Mesendoderm (in vitro differentiated cells): Measurements from ENCODE around the gene TCN1.
A peak's percentile ranks its signal among the peaks of the same experiment; 100 is the strongest.

ENCODE experiments used
- DNase-seq: peaks from one replicate; pipeline ENCODE4 v3.0.0; 2013
- H2AK5ac ChIP-seq: 2 replicates; pipeline ENCODE4 v1.6.1; 2013; ENCODE audit warnings: low read length, inconsistent platforms
- H2BK120ac ChIP-seq: 2 replicates; pipeline ENCODE4 v1.6.1; 2013; ENCODE audit warnings: low read depth, mild to moderate bottlenecking, low read length, moderate library complexity, mixed read lengths
- H2BK15ac ChIP-seq: replicated peaks from 2 replicates; pipeline ENCODE4 v1.6.1; 2013; ENCODE audit warnings: low read depth, mild to moderate bottlenecking, moderate library complexity
- H2BK5ac ChIP-seq: 2 replicates; pipeline ENCODE4 v1.6.1; 2013; ENCODE audit warnings: low read length, inconsistent platforms
- H3K18ac ChIP-seq: 2 replicates; pipeline ENCODE4 v1.6.1; 2013; ENCODE audit warnings: mild to moderate bottlenecking, low read length, mixed read lengths
- H3K23ac ChIP-seq: one replicate; pipeline ENCODE4 v1.6.1; 2013; ENCODE audit warnings: low read length
- H3K27ac ChIP-seq: 2 replicates; pipeline ENCODE4 v1.5.1; 2013; ENCODE audit warnings: low read depth, mild to moderate bottlenecking, inconsistent platforms, low read length, moderate library complexity
- H3K27me3 ChIP-seq: 2 replicates; pipeline ENCODE4 v1.6.1; 2013; ENCODE audit warnings: low read length, control low read depth, mild to moderate bottlenecking, inconsistent platforms; ENCODE audit not compliant: insufficient read depth, poor library complexity
- H3K36me3 ChIP-seq: 2 replicates; pipeline ENCODE4 v1.6.1; 2013; ENCODE audit warnings: low read length, inconsistent platforms; ENCODE audit not compliant: control insufficient read depth, insufficient read depth
- H3K4ac ChIP-seq: one replicate; pipeline ENCODE4 v1.6.1; 2013; ENCODE audit warnings: low read depth, mild to moderate bottlenecking, low read length, moderate library complexity
- H3K4me1 ChIP-seq: 2 replicates; pipeline ENCODE4 v1.6.1; 2013; ENCODE audit warnings: low read depth, low read length, inconsistent platforms; ENCODE audit not compliant: control insufficient read depth
- H3K4me2 ChIP-seq: 2 replicates; pipeline ENCODE4 v1.6.1; 2013; ENCODE audit warnings: low read length
- H3K4me3 ChIP-seq: 2 replicates; pipeline ENCODE4 v1.5.1; 2013; ENCODE audit warnings: mild to moderate bottlenecking, low read length
- H3K56ac ChIP-seq: one replicate; pipeline ENCODE4 v1.6.1; 2013; ENCODE audit warnings: low read length
- H3K79me1 ChIP-seq: 2 replicates; pipeline ENCODE4 v1.6.1; 2013; ENCODE audit warnings: low read length, inconsistent platforms
- H3K79me2 ChIP-seq: 2 replicates; pipeline ENCODE4 v1.6.1; 2013; ENCODE audit warnings: mild to moderate bottlenecking, low read length; ENCODE audit not compliant: control insufficient read depth, insufficient read depth
- H3K9ac ChIP-seq: 2 replicates; pipeline ENCODE4 v1.6.1; 2013; ENCODE audit warnings: low read length, inconsistent platforms
- H4K5ac ChIP-seq: one replicate; pipeline ENCODE4 v1.6.1; 2013; ENCODE audit warnings: low read length
- H4K8ac ChIP-seq: one replicate; pipeline ENCODE4 v1.6.1; 2013; ENCODE audit warnings: low read depth, mild to moderate bottlenecking, control low read depth, low read length, moderate library complexity
- WGBS: extraction: QIAGEN DNeasy Blood & Tissue Kit; methylation state at CpG from one replicate; pipeline ENCODE4 v1.1.7; 2013; ENCODE audit warnings: low lambda C conversion rate, missing lambda C conversion rate; ENCODE audit not compliant: insufficient coverage; ENCODE audit errors: extremely low coverage; 5-methylcytosine and 5-hydroxymethylcytosine counted together

The TCN1 gene

DNA sequence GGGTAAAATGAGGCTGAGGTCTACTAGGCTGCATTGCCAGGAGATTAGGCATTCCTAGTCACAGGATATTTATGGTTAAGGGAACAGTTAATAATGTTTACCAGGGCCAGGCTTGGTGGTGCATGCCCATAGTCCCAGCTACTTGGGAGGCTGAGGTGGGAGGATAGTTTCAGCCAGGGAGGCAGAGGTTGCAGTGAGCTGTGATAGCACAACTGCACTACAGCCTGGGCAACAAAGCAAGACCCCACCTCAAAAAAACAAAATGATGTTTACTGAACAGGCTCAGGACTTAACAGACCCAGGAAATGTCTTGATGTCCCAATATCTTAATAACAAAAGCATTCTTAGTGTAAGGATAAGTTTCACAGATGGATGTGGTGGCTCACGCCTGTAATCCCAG is 52.9 kb downstream of the TCN1 start:
- no peak overlapping the region for H3K23ac ChIP-seq
- no CpG with 5 or more reads among the region's 1 CpG for WGBS
- no peak overlapping the region for H3K18ac ChIP-seq
- peak overlapping the region; percentile 59 for H3K56ac ChIP-seq
- no peak overlapping the region for H4K8ac ChIP-seq
- H3K4me3 ChIP-seq: no peak overlapping the region
- no peaks in the 10 kb centered on the region for H3K27me3 ChIP-seq
- H4K5ac ChIP-seq: no peak overlapping the region
- H2BK15ac ChIP-seq: peak overlapping the region; percentile 13
- no peaks in the 10 kb centered on the region for H3K36me3 ChIP-seq
- peak overlapping the region; percentile 35 for H2BK120ac ChIP-seq
- H3K79me1 ChIP-seq: peaks cover 1% of the 10 kb centered on the region
- H3K4me2 ChIP-seq: no peak overlapping the region
- H3K9ac ChIP-seq: no peak overlapping the region
- H2AK5ac ChIP-seq: peak overlapping the region; percentile 11
- H3K4ac ChIP-seq: no peak overlapping the region
- H3K27ac ChIP-seq: no peak overlapping the region
- peaks cover 8% of the 10 kb centered on the region for H3K4me1 ChIP-seq
- H2BK5ac ChIP-seq: peak overlapping the region; percentile 59
- DNase-seq: no peak
- peaks cover 8% of the 10 kb centered on the region for H3K79me2 ChIP-seq

DNA sequence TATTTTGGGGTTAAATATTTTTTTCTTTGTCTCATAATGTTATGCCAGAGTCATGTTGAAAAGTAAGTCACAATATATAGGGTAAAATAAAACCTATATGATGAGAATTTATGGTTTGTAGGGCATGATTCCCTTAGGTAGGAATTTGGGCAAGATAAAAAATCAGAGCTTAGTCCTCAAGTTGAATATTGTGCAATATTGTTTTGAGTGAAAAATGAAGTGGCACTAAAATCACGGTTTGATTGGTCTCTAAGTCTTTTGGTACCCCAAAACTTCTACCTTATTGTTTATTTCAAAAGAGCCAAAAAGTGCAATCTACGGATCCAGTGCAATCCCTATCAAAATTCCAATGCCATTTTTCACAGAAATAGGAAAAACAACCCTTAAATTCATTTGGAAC is 54.1 kb downstream of the TCN1 start:
- Histone ChIP-seq H3K4ac (no peak overlapping the region), H2BK15ac (no peak overlapping the region), H3K36me3 (no peaks in the 10 kb centered on the region), H2BK5ac (no peak overlapping the region), H3K27ac (no peak overlapping the region), H3K23ac (no peak overlapping the region), H3K79me2 (peaks cover 8% of the 10 kb centered on the region), H2BK120ac (no peak overlapping the region), H3K27me3 (no peaks in the 10 kb centered on the region), H2AK5ac (no peak overlapping the region), H3K18ac (no peak overlapping the region), H4K5ac (no peak overlapping the region), H3K56ac (no peak overlapping the region), H4K8ac (no peak overlapping the region), H3K4me2 (no peak overlapping the region), H3K9ac (no peak overlapping the region), H3K79me1 (peaks cover 1% of the 10 kb centered on the region), H3K4me1 (peaks cover 8% of the 10 kb centered on the region), H3K4me3 (no peak overlapping the region)
- no CpG with 5 or more reads among the region's 2 CpGs for WGBS
- no peak for DNase-seq

DNA sequence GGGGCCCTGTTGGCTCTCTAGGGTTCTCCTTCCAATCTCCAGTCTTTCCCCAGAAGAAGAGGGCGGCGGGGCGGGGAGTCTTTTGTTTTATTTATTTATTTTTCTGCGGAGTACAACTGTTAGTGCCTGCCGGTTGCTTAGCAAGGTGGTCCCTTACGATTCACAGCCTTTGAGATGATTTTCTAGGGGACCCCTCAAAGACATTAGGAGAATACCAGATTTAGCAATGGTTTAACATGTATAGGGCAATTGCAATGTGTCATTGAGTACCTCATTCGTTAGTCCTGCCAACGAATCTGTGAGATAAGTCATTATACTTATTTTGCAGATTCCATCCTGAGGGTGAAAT is 55.4 kb downstream of the TCN1 start:
- Histone ChIP-seq H2BK5ac (no peak overlapping the region), H2BK15ac (peak overlapping the region; percentile 74), H3K4me1 (peaks cover 2% of the 10 kb centered on the region), H3K36me3 (peaks cover 7% of the 10 kb centered on the region), H3K4ac (no peak overlapping the region), H3K79me2 (peaks cover 8% of the 10 kb centered on the region), H2AK5ac (no peak overlapping the region), H3K56ac (peak overlapping the region; percentile 51), H3K9ac (peak overlapping the region; percentile 25), H3K4me2 (no peak overlapping the region), H3K27ac (no peak overlapping the region), H3K23ac (no peak overlapping the region), H3K18ac (peak overlapping the region; percentile 90), H3K27me3 (no peaks in the 10 kb centered on the region), H2BK120ac (no peak overlapping the region), H3K4me3 (no peak overlapping the region), H4K5ac (no peak overlapping the region), H4K8ac (peak overlapping the region; percentile 95), H3K79me1 (peaks cover 3% of the 10 kb centered on the region)
- DNase-seq: no peak
- no CpG with 5 or more reads among the region's 8 CpGs for WGBS

DNA sequence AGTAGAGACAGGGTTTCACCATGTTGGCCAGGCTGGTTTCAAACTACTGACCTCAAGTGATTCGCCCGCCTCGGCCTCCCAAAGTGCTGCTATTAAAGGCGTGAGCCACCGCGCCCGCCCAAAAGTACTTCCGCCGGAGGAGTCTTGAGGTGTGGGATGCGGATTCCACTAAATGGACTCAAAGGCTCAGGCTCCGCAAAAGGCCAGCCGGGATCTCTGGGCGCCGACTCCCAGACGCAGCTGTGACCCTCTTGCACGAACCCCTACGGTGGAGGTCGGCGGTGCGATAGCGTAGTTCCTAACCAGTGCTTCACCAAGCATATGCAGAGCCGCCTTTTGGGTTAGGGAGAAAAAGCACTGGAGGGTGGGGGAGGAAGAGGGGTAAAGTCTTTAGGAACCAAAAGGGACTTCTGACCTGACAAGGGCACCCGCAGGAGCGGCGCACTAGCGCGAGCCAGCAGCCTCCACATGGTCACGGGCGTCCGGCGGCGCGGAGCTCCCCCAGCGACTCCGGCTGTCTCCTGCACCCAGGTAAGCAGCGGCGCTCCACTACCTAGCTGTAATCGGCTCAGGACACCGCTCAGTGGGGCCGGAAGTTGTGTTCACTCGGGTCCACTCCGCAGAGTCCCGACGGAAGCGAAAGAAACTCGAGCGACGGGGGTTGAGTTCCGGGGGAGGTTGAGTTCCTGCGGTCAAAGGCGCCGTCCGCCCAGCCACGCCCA is 55.9 kb downstream of the TCN1 start, which contains the start of gene MRPL16:
Gene MRPL16 (minus strand): TSS at position 590 of the 722 bp plus-strand sequence. CDS start 120 bp downstream, at position 470.
- Histone ChIP-seq H3K27me3 (no peaks in the 10 kb centered on the region), H3K4me2 (peak within 1 kb of the TSS; percentile 55), H2BK120ac (no peak within 1 kb of the TSS), H3K4ac (peak within 1 kb of the TSS; percentile 84), H3K18ac (peak within 1 kb of the TSS; percentile 90), H3K79me1 (peaks cover 3% of the 10 kb centered on the region), H2AK5ac (no peak within 1 kb of the TSS), H3K4me3 (peak within 1 kb of the TSS; percentile 92), H3K36me3 (peaks cover 7% of the 10 kb centered on the region), H3K79me2 (peaks cover 8% of the 10 kb centered on the region), H4K8ac (peak within 1 kb of the TSS; percentile 95), H3K56ac (peak within 1 kb of the TSS; percentile 97), H3K4me1 (no peaks in the 10 kb centered on the region), H3K9ac (peak within 1 kb of the TSS; percentile 95), H3K27ac (peak within 1 kb of the TSS; percentile 26), H3K23ac (no peak within 1 kb of the TSS), H4K5ac (no peak within 1 kb of the TSS), H2BK15ac (peak within 1 kb of the TSS; percentile 74), H2BK5ac (peak within 1 kb of the TSS; percentile 64)
- WGBS: no CpG with 5 or more reads among the region's 54 CpGs
- peak; percentile 97 for DNase-seq

DNA sequence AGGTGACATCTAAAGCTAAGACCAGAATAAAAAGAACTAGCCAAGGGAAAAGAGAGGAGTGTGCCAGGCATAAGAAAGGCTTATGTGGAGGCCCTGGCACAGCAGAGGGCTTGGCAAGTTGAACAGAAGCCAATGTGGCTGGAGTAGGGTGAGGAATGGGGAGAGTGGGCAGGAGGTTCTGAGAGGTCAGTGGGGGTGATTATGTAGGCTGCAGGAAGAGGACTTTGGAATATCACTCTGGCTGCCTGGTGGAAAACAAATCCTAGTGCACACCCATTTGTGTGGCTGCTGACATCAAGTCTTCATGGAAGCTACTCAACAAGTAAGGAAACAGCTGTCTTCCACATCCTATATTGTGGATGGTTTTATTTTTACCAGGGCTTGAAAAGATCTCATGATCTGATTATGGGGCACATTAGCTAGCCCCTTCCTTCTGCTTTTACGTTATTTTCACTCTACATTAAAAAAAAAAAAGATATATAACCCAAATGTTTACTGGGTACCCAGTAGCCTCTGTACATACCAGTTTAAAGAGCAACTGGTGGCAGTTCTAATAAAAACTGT is 59.2 kb downstream of the TCN1 start:
- no peak for DNase-seq
- peaks cover 3% of the 10 kb centered on the region for H3K79me1 ChIP-seq
- H3K27me3 ChIP-seq: no peaks in the 10 kb centered on the region
- H4K5ac ChIP-seq: no peak overlapping the region
- no peak overlapping the region for H3K23ac ChIP-seq
- no peak overlapping the region for H2AK5ac ChIP-seq
- no CpG with 5 or more reads among the region's 1 CpG for WGBS
- H3K56ac ChIP-seq: no peak overlapping the region
- H3K4me2 ChIP-seq: no peak overlapping the region
- peaks cover 2% of the 10 kb centered on the region for H3K4me1 ChIP-seq
- H2BK5ac ChIP-seq: no peak overlapping the region
- no peak overlapping the region for H3K4me3 ChIP-seq
- H2BK120ac ChIP-seq: no peak overlapping the region
- H4K8ac ChIP-seq: no peak overlapping the region
- no peak overlapping the region for H3K9ac ChIP-seq
- no peak overlapping the region for H2BK15ac ChIP-seq
- peak overlapping the region; percentile 10 for H3K27ac ChIP-seq
- H3K79me2 ChIP-seq: peaks cover 8% of the 10 kb centered on the region
- H3K36me3 ChIP-seq: peaks cover 7% of the 10 kb centered on the region
- no peak overlapping the region for H3K4ac ChIP-seq
- no peak overlapping the region for H3K18ac ChIP-seq
